Measurements from ENCODE around the gene PON1.

PON1 gene

DNA sequence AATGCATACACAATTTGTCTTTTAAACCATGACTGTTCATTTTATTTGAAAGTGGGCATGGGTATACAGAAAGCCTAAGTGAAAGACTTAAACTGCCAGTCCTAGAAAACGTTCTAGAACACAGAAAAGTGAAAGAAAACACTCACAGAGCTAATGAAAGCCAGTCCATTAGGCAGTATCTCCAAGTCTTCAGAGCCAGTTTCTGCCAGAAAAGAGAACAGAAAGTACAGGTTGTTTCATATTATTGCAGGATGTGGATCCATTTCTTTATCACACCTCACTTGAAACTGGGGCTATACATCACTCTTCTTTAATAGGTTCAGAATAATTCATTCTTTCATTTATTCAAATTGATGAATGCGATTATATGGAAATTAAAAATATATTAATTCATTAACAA lies 7.7 kb downstream of the PON1 start:
- DNase-seq, result no peak

DNA sequence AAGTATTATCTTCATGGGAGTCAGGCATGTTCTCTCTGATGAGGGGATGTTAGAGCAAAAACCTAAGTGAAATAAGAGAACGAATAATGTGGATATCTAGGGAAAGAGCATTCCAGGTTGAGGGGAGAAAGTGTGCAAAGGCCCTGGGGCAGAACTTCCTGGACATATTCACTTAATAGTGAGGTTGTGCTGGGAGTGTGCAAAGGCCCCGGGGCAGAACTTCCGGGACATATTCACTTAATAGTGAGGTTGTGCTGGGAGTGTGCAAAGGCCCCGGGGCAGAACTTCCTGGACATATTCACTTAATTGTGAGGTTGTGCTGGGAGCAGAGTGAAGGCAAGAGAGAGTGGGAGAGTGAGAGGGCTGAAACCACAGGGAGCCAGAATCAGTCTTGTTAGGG lies 11.8 kb downstream of the PON1 start:
- no peak for DNase-seq

DNA sequence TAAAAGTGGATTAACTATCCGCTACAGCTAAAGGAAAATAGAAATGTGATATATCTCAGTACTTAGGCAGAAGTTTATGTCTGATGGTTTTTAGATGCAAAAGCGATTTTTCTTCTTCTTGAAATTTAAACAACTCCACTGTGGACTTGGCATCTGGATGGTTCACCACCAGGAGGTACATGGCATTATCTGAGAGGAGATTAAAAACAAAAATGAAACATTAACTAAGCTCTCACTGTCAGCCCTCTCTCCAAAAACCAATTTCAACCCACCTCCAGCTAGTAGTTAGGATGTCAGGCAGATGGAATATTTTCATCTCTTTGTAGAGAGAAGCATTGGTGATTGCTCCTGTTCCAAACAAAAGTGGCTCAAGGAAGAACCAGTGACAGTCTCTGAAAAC lies 12.9 kb downstream of the PON1 start:
- DNase-seq, result no peak

DNA sequence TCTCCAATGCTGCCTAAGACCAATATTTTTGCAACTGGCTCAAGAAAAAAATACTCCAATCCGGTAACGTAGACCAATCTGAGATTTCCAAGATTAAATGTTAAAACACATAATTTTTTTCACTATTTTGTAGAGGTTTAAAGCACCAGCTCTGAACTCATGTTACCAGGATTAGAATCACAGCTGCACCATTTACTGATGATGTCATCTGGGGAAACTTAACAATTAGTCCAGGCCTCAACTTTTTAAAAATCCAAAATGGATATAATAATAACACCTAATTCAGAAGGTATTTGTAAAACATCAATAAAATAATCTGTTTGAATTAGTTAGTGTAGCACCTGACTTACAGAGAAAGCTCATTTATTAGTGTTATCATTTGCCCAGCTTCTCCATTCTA lies 14.4 kb downstream of the PON1 start:
- DNase-seq, result no peak

DNA sequence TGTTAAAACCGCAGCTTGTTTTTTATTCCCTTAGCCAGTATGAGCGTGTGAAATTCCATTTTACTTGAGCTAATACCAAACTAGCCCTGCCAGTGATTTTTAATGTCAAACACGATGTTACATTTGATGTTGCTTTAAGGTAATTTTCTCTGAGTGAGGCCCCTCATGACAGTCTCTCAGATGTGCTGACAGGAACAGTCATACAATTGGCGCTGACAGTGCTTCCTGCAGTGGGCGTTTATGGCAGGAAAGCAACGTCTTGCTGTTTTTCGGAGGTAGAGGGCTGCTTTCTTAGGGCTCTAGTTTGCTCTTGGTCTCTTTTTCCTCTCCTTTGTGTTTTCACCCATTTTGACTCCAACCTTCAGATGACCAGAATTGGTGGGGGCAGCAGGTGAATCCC lies 19.3 kb downstream of the PON1 start:
- no peak for DNase-seq

DNA sequence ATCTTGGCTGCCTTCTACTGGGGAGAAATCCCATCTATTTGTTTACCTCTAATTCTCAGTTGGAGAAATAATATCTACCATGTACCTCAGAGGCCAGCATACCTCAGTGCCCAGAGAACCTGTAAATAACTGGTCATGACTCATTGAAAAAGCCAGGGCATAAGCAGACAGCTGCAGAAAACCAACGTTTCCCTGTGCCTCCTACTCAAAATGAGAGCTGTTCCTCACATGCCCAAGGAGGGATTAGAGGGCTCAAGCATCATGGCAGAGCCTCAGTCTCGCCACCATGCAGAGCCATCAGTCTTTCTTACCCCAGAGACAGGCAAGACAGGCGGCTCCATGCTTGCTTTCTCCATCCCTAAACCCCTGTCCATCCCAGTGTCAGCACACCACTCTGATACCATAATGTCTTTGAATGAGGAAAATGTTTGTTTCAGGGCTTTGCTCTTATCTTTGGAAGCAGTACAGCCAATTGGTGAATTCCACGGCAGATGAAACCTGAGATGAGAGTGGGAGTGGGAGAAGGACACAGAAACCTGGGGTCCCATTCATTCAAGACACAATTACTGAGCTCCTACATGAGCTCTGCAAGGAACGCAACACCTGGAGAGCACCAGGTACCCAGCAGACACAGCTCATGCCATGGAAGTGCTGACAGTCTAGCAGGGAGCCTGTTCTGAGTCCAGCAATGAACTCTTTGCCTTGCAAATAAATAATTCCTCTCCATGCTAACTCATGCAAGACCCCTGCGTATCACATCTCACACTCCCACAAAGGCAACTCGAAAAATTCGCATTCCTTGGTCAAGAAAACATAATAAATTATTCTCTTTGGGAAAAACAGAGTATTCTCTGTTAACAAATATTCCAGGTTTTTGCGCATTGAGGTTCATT lies 21.1 kb downstream of the PON1 start:
- DNase-seq, result no peak

DNA sequence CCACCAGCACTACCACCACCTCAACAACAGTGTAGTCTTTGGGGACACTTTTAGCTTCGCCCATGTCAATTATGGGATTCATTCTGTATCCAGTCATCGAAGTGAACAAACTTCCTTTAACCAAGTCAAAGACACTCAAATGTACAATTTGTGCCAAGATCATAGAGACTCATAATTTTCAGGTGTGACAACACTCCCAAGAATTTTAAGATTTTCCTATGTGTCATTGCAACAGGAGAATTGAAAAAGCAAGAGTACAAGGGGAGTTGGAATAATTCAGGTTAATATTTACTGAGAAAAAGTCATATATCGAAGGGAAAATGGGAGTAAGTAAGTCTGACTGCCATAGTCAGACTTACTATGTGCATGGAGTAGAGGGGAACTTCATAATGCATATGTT lies 26.2 kb downstream of the PON1 start:
- no peak for DNase-seq

DNA sequence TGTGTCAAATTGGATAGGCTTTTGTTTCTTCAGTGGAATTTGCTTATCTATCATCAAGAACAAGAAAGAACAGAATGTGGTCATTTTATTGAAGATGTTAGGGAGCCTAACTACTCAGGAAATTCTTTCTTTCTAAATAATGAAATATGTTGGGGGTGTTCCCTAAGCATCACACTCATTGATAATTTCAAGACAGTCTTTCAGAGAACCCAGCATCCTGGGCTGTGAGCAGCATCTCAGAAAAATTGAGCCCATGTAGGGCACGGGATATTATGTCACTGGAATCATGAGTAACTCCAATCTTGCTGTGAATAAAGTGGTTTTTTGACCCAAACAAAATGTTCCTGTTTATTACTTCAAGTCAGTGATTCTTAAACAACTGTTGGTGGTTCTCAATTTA lies 27.3 kb downstream of the PON1 start:
- DNase-seq, result no peak

DNA sequence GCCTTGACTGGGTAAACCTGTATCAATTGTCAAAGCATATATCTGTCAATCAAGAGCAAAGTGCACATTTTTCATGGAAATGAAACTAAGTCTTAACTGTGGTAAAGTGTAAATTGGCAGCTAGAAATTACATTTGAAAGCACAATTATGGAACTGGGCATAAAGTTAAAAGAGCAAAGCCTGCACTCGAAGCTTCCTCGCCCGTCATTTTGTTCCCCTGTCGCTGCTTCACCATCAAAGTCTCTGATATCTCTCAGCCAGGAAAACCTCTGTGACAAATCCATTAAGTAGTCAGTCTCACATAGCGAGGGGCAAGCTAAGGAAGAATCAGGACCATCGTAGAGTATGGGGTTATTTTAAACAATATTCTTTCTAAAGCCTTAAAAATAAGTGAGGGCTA lies 27.9 kb downstream of the PON1 start:
- no peak for DNase-seq

DNA sequence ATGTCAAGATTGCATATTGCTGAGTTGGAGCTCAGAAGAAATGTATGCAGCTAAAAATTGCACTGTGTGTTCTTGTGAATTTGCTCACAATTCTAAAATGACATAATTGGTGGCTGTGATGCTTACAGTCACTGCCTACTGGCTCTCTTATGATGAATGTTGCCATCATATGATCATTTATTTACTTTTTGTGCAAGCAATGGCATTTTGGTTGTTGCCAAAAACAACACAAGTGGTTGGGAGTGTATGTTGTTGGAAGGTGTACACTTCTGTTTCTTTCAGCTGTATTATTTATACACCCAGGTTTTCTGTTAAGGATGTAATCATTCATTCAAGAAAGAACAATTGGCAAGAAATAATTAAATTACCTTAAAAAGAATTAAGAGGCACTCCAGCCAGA lies 28.9 kb downstream of the PON1 start:
- no peak for DNase-seq

DNA sequence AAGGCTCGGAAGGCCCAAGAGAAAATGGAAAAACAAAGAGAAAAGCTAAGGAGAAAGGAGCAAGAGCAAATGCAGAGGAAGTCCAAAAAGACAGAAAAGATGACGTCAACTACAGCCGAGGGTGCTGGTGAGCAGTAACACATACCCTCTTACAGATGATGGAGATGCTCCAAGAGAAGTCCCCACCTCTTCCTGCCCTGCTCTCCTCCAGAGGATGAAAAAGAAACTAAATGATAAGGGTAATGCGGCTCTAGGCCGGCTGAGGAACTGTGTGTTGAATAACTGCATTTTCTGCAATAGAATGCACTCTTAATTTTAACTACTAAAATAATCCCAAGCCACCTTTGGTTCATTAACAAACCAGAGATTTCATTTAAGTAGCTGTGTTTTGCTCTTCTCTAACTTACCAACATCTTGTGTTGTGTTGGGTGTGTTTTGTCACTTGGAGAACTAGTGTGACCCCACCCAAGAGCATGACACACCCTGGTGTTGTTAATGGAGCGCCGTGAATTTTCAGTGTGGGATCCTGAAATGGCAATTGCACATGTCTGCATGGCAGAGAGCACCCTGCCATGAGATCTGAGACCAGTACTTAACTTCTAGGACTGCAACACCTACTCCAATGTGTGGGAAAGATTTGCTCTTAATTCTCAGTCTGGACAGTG lies 34.0 kb downstream of the PON1 start:
- no peak for DNase-seq

DNA sequence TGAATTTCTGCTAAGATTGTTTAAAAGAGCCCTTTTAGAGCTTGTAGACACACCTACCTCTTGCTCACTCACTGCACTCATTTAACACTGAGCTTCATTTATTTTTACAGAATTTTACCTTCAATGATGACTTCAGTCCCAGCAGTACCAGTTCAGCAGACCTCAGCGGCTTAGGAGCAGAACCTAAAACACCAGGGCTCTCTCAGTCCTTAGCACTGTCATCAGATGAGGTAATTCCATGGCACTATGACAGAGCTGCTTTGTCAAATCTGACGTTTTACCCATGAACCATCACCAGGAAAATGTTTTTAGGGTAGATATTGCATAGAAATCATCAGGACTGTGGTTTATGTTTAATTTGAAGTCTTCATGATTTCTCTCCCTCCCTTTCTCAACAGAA lies 38.2 kb downstream of the PON1 start:
- no peak for DNase-seq

DNA sequence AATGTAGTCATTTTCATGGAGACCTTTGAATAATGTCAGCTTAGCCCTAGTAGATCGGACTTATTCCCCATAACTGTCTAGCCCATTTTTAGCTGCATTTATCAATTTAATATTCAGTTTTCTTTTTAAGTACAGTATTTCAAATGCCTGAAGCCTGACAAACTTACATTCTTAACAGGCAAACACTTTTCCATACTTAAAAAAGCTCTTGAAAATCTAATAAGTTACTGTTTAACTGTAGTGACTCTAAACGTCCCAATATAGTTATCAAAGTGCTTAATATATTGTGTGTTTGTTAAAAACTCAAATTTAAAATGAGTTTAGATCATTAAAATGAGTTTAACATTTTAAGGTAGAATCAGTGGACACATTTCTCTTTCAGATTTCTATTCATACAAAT lies 44.9 kb downstream of the PON1 start:
- no peak for DNase-seq

DNA sequence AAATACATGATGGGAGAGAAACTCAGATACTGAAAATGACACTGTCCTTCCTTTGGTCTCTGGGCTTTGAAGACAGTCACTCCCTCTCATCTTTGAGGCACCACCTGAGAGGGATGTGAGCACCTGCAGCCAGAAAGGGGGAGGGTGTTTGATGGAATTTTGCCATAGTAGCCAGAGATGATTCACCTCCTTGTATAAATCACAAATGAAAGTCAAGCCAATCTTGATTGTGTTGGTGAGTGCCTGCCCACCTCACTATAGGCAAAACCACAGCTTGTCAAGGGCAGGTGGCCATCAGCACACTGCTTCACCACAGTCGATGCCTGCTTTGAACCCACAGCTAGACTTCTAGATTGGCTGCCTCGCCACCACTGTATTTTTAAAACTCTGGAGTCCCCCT lies 48.2 kb downstream of the PON1 start:
- no peak for DNase-seq

DNA sequence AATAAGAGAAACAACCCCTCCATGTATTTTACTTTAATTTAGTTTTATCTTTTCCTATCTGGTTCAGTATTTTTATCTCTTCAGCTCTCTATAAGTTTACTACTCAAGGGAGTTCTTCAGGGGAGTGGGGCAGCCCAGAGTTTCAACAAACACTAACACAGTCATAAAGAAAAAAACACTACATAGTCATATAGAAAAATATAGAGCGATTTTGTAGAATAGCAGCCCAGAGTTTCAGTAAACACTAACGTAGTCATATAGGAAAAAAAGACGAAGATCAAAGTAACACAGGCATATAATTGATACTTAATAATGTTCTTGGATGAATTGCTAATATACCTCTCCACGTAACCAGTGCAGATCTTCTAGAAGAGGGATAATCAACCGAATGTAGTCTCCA lies 54.7 kb downstream of the PON1 start:
- DNase-seq, result no peak

DNA sequence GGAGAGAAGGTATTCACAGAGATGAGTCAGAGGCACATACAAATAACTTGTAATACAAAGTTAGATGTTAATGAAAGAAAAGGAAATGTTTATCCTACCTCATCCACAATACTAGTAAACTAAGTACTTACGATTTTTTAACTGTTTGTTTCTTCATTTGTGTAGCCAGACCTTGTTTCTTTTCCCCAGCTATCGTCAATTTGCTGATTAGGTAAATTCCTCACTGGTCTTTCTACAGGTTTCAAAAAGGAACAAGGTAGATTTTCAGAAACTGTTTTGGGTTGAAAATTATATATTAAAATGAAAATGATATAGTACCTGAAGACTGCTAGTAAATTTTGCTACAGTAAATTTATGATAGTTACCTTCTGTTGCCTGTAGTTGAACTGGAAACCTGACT lies 56.6 kb downstream of the PON1 start:
- DNase-seq, result no peak

DNA sequence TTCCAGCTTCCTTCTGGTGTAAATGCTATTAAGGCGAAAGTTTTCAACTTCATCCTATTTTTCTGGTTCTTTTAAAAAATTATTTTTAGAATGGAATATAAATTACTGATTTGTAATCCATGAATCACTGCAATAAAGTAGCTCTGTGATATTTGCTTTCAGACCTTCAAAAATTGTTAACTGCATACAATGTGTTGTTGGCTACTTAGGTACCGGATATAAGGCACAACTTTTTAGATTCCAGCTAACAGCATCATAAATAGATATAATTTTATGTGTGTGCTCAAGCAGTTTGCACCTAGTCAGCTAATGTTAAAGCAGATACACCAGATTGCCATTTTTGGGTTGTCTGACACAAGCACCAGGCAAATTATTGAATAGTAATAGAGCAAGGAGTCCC lies 58.7 kb downstream of the PON1 start:
- DNase-seq, result no peak

DNA sequence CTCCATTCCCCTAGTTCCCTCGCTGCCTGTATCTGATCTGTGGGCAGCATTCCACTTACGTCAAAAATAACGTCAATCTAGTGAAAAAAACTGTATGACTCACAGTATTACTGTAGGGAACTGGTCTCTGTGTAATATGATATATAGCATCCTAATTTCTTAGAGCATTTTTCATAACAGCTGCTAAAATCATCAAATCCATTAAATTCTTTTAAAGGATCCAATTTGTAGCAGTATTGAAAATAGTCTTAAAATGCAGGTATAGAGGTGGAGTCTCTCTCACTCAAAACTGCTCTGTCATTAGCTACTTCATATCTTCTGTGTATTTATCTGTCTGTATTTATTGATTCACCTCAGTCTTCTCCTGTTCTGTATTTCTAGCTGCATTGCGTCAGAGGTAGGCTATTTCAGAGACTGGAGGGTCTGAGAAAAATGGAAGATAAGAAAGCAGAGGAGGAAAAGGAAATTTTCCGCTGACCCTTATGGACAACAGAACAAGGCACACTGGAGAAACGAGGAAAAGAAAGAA lies 59.9 kb downstream of the PON1 start:
- no peak for DNase-seq

DNA sequence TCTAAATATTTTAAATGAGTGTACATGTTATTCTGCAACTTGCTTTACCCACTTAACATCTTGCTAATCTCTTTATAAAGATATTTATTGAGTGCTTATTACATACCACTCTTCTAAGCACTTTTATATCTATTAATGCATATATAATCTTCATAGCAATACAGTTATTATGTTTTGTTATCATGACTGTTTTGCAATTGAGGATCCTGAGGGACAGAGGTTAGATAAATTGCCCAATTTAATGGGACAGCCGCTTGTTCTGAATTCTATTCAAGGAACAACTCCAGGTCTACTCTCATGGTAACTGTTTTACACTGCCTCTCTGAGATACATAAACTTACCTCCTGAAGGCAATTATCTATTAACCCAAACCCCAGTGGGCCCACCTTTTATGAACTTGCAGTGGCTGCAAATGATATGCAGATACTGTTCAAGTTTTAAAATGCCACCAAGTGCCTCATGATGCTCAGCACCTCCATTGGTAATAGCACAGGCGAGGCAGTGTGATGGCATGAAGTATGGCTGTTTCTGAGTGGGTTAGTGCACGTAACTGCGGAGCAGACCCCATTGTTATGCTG lies 60.5 kb downstream of the PON1 start:
- DNase-seq, result no peak

DNA sequence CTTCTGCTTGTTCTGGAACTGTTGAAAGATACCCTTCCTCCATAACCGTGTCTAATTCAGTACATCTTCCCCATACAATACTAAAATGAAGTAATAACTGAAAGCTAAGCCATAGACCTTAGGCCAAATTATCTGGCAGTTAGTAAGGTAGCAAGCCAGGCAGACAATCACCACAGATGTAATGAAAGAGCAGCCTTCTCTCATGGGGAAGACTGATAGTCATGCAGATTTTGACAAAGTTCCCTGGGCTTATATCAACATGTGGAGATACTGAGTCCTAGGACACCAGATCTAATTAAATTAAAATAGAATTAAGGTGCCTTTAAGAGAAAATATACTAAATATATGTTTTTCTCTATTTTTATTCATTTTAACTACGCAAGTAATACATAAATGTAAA lies 61.5 kb downstream of the PON1 start:
- no peak for DNase-seq

DNA sequence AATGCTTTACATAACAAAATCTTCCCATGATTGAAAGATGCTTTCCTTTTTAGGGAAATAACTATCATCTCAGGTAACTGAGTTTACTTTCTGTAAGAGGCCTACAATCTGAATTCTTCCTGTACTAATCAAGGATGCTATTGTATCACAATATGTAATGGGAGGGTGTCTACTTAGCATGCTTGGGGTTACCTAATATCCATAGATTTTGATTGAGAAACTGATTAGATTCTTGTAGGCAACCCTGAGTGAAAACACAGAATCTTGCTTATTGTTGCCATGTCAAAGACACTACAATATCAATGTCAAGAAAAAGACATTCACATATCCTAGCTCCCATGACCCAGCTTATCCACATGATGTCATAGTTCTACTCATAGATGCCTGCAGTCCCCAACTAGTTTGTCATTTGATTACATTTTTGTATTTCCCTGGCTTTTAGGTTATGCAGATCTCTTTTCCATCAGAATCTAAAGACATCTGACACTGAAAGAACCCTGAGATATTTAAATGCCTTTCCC lies 62.4 kb downstream of the PON1 start:
- DNase-seq, result no peak

DNA sequence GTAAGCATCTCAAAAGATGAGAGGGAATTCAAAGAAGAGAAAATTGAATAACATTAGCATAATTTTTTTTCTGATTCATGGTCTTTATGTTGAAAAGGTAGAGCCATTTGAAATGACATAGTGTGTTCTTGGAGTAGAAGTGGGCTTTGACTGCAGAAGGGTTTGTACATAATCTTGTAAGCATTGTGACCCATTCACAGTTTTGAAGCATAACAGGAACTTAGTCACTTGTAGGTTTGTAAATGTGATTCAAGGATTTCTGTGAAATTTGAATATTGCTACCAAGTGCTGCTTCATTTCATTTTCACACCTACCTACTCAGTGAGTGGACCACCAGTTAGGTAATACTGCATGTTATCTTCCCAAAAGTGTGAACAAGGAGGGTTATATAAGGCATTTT lies 68.6 kb downstream of the PON1 start:
- no peak for DNase-seq

DNA sequence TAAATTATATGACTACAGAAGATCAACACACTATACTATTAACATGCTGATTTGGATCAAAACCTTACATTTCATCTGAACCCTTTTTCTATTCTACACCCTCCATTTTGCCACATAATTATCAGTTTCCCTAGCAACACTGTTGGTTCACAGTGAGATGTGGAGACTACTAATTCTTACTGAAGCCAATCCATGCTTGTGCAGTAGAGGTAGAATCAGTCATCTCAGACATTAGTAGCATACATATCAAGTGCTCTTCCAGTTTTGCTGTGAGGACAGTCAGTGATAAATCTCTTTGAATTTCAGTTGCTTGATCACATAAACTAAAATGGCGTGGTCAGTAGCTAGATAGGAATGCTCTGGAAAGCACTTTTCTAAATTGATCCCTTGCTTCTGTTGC lies 70.3 kb downstream of the PON1 start:
- no peak for DNase-seq

DNA sequence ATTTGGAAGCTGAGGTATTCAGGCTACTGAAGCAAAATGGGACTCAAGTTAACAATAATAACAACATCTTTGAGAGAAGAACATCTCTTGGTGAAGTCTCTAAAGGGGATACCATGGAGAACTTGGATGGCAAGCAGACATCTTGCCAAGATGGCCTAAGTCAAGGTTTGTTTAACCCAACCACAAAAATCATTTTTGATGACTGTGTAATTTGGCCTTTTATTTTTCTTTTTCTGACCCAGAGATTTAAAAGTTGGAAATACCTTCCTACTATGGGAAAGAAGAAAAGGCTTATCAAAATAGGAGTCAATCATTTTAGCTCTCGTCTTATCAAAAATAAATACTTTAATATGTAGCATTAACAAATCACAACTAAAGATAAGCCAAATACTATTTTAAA lies 72.4 kb downstream of the PON1 start:
- DNase-seq, result no peak
